HepG2 (cell line): ENCODE data around the gene NPFFR1.

Source experiments
- E2F1 ChIP-seq: sonication (generic); formaldehyde crosslinking; IDR thresholded peaks from 2 replicates; pipeline ENCODE4 v1.5.0; 2020; ENCODE audit warnings: missing genetic modification reagents
- POLR2AphosphoS5 ChIP-seq: IDR thresholded peaks from 2 replicates; pipeline ENCODE4 v1.6.1; 2012; ENCODE audit warnings: low read depth, low read length
- SP4 ChIP-seq: sonication (generic); formaldehyde crosslinking; IDR thresholded peaks from 2 replicates; pipeline ENCODE4 v1.8.1; 2023; ENCODE audit warnings: mild to moderate bottlenecking, missing genetic modification reagents

- TF ChIP-seq E2F1 (CRISPR knock-in tag): no peak
- 0 out of 2 replicates have a peak, but pooled peaks have one; percentile 11 for TF ChIP-seq SP4
- peak; percentile 53; the same call in 1 of the 2 replicates for TF ChIP-seq POLR2AphosphoS5
Measured at GRCh38 chr10:70232155-70232858, 51.5 kb downstream of the NPFFR1 start.
